Measurements from ENCODE around the gene SERTAD4. TPM values are rescaled to one million over a fixed set of nuclear protein-coding genes. Genes with fewer than 3 reads are reported as not detected.

Gene SERTAD4
- total RNA-seq, 1 experiment from 2014 or later: 3.9 TPM

DNA sequence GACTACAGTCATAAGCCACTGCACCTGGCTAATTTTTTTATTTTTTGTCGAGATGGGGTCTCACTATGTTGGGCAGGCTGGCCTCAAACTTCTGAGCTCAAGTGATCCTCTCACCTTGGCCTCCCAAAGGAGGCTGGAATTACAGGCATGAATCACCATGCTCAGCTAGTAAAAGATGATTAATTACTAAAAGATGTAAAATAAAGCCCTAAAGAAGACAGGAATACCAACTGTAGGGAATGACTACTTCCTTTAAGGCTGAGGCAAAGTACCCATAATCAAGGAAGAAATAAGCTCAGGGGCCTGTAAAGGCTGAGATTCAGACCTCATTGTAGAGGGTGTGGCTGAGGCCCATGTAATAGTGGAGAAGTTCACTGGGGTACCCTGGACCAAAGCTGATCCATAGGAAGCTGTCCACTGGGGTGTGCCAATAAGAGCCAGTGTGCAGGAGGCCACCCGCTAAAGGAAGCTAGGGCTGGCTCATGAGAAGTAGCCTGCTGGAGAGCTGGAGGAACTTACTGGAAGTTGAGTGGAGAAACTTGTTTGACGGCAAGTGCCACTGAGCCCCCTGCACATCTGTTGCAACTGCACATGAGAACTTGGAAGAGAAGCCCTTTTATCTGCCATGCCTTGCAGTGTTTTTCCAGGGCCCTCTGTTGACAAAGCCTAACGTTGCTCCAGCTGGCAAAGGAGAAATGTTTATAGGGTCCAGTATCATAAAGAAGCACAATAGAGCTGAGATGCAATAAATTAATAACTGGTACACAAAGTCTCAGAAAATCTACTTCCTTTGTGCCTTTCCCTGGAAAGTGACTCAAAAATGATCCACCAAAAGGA lies 17.8 kb upstream of the SERTAD4 start:
- H3K27ac Mint-ChIP-seq: no peak overlapping the region; a peak in 2 of 7 replicates
- Histone ChIP-seq H3K27me3 (ENCODE audit: insufficient read depth, low read length) (no peaks in the 10 kb centered on the region), H3K9ac (ENCODE audit: extremely low read depth, insufficient read length, low read length) (no peak overlapping the region), H2BK20ac (ENCODE audit: low read depth, low read length, poor library complexity, severe bottlenecking) (no peak overlapping the region), H2BK15ac (ENCODE audit: low read depth, low read length) (no peak overlapping the region), H3K23me2 (ENCODE audit: insufficient read length, low read depth, low read length, poor library complexity, severe bottlenecking) (no peaks in the 10 kb centered on the region), H3K9me3 (ENCODE audit: control insufficient read depth, low read depth, low read length) (no peaks in the 10 kb centered on the region), H2AFZ (ENCODE audit: low read length) (no peak overlapping the region), H3K4me2 (ENCODE audit: insufficient read depth, insufficient read length, low read length) (no peak overlapping the region), H4K91ac (ENCODE audit: insufficient read length, low read depth, low read length) (no peak overlapping the region), H3K79me1 (ENCODE audit: insufficient read depth, low read depth, low read length, poor library complexity, severe bottlenecking) (no peaks in the 10 kb centered on the region), H2BK12ac (ENCODE audit: insufficient read length, low read depth, low read length) (no peak overlapping the region), H3K56ac (ENCODE audit: insufficient read length, low read depth, low read length) (no peak overlapping the region), H4K5ac (ENCODE audit: insufficient read length, low read depth, low read length) (no peak overlapping the region), H3K4ac (ENCODE audit: low read depth, low read length) (no peak overlapping the region), H3K27ac (ENCODE audit: insufficient read length, low read depth, low read length) (no peak overlapping the region), H2BK120ac (ENCODE audit: low read depth, low read length, poor library complexity, severe bottlenecking) (no peak overlapping the region), H3T11ph (ENCODE audit: low read length) (no peak overlapping the region), H2BK5ac (ENCODE audit: insufficient read length, low read length) (no peak overlapping the region), H4K20me1 (ENCODE audit: control insufficient read depth, insufficient read depth, insufficient read length) (no peaks in the 10 kb centered on the region), H3K23ac (ENCODE audit: insufficient read length, low read depth, low read length) (no peak overlapping the region), H3K4me1 (ENCODE audit: insufficient read depth, low read length) (no peaks in the 10 kb centered on the region; the same call in 1 of the 2 replicates), H3K18ac (ENCODE audit: insufficient read length, low read depth, low read length) (no peak overlapping the region), H3K14ac (ENCODE audit: insufficient read depth, low read length) (no peak overlapping the region), H2AK5ac (ENCODE audit: insufficient read length, low read length) (no peak overlapping the region), H3K79me2 (ENCODE audit: insufficient read depth, low read length) (no peaks in the 10 kb centered on the region), H4K8ac (replicated peaks; ENCODE audit: insufficient read length, low read depth, low read length) (no peak overlapping the region)
- TF ChIP-seq, protein P1, sequence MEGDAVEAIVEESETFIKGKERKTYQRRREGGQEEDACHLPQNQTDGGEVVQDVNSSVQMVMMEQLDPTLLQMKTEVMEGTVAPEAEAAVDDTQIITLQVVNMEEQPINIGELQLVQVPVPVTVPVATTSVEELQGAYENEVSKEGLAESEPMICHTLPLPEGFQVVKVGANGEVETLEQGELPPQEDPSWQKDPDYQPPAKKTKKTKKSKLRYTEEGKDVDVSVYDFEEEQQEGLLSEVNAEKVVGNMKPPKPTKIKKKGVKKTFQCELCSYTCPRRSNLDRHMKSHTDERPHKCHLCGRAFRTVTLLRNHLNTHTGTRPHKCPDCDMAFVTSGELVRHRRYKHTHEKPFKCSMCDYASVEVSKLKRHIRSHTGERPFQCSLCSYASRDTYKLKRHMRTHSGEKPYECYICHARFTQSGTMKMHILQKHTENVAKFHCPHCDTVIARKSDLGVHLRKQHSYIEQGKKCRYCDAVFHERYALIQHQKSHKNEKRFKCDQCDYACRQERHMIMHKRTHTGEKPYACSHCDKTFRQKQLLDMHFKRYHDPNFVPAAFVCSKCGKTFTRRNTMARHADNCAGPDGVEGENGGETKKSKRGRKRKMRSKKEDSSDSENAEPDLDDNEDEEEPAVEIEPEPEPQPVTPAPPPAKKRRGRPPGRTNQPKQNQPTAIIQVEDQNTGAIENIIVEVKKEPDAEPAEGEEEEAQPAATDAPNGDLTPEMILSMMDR (conservative IDR thresholded peaks at IDR 0.05): no peak
- WGBS (ENCODE audit: extremely low coverage, insufficient read length, low lambda C conversion rate): no CpG with 5 or more reads among the region's 4 CpGs
- peaks cover 8 to 9% of the 10 kb centered on the region in 2 experiments for H3K4me1 Mint-ChIP-seq
- H3K4me3 Mint-ChIP-seq: no peak overlapping the region
- H3K36me3 Mint-ChIP-seq (ENCODE audit: insufficient read depth in 1 of 3, low read depth in 3 of 3): no peaks in the 10 kb centered on the region
- peaks cover 4% of the 10 kb centered on the region for H3K27me3 Mint-ChIP-seq (ENCODE audit: low read depth)
- no peaks in the 10 kb centered on the region for H3K9me3 Mint-ChIP-seq
- DNase-seq: no peak

Measured in H9 (cell line).